ENCODE results near the gene INO80E.

The INO80E gene

GRCh38 chr16:29995911-29996765 is at the start of gene INO80E:
Gene INO80E, plus strand, starts transcription at chr16:29996241. Its CDS starts 70 bp downstream, at chr16:29996311.
- H3K9me3 Mint-ChIP-seq, result no peaks in the 10 kb centered on the region
- H3K27ac Mint-ChIP-seq, result peak within 1 kb of the TSS; percentile 95
- no peak for TF ChIP-seq CTCF (IDR thresholded peaks at IDR 0.05)
- H3K36me3 Mint-ChIP-seq (ENCODE audit: low read depth), result peaks cover 26% of the 10 kb centered on the region
- peak within 1 kb of the TSS; percentile 98 for H3K4me3 Mint-ChIP-seq
- peak; percentile 98 for DNase-seq
- H3K4me1 Mint-ChIP-seq, result peaks cover 44% of the 10 kb centered on the region
- H3K27me3 Mint-ChIP-seq (ENCODE audit: low read depth, poor library complexity), result peaks cover 3% of the 10 kb centered on the region

GRCh38 chr16:29947897-29948296 is 48.1 kb upstream of the INO80E start:
- no peak overlapping the region for H3K4me3 Mint-ChIP-seq
- H3K36me3 Mint-ChIP-seq (ENCODE audit: low read depth), result peaks cover 8% of the 10 kb centered on the region
- no peak overlapping the region for H3K27ac Mint-ChIP-seq
- peaks cover 9% of the 10 kb centered on the region for H3K27me3 Mint-ChIP-seq (ENCODE audit: low read depth, poor library complexity)
- DNase-seq, result no peak
- TF ChIP-seq CTCF (IDR thresholded peaks at IDR 0.05), result no peak
- H3K9me3 Mint-ChIP-seq, result peaks cover 33% of the 10 kb centered on the region
- peaks cover 19% of the 10 kb centered on the region for H3K4me1 Mint-ChIP-seq

GRCh38 chr16:29950806-29951461 is 45.1 kb upstream of the INO80E start:
- Mint-ChIP-seq H3K27ac (no peak overlapping the region), H3K4me3 (no peak overlapping the region), H3K36me3 (ENCODE audit: low read depth) (peaks cover 8% of the 10 kb centered on the region)

GRCh38 chr16:29951625-29952365 is 44.2 kb upstream of the INO80E start:
- no peak for DNase-seq
- H3K27ac Mint-ChIP-seq, result no peak overlapping the region
- H3K4me3 Mint-ChIP-seq, result no peak overlapping the region

More at GRCh38 chr16:29950806-29951461, 45.1 kb upstream of the INO80E start:
- TF ChIP-seq CTCF (IDR thresholded peaks at IDR 0.05), result no peak
- Mint-ChIP-seq H3K27me3 (ENCODE audit: low read depth, poor library complexity) (peaks cover 4% of the 10 kb centered on the region), H3K9me3 (peaks cover 33% of the 10 kb centered on the region), H3K4me1 (no peaks in the 10 kb centered on the region)
- DNase-seq, result no peak

GRCh38 chr16:29958756-29959155 is 37.3 kb upstream of the INO80E start:
- Mint-ChIP-seq H3K27ac (no peak overlapping the region), H3K4me3 (no peak overlapping the region), H3K9me3 (no peaks in the 10 kb centered on the region), H3K27me3 (ENCODE audit: low read depth, poor library complexity) (no peaks in the 10 kb centered on the region), H3K4me1 (peaks cover 18% of the 10 kb centered on the region), H3K36me3 (ENCODE audit: low read depth) (peaks cover 5% of the 10 kb centered on the region)
- TF ChIP-seq CTCF (IDR thresholded peaks at IDR 0.05), result no peak
- no peak for DNase-seq

More at GRCh38 chr16:29951625-29952365, 44.2 kb upstream of the INO80E start:
- Mint-ChIP-seq H3K4me1 (no peaks in the 10 kb centered on the region), H3K36me3 (ENCODE audit: low read depth) (peaks cover 8% of the 10 kb centered on the region), H3K9me3 (peaks cover 33% of the 10 kb centered on the region), H3K27me3 (ENCODE audit: low read depth, poor library complexity) (peaks cover 3% of the 10 kb centered on the region)
- no peak for TF ChIP-seq CTCF (IDR thresholded peaks at IDR 0.05)
